Activated naive CD4-positive, alpha-beta T cell treated with Interleukin-2 at 50 U/mL for 16 hours (primary cell): Measurements from ENCODE around the gene IL4I1.

Experiments used
- DNase-seq: peaks from one replicate; pipeline ENCODE4 v3.0.0-alpha.2; 2020

The IL4I1 gene

GRCh38 chr19:49877879-49878743 lies 18.6 kb downstream of the IL4I1 start:
- peak; percentile 99 for DNase-seq

- DNase-seq, result peak; percentile 99
Observed at GRCh38 chr19:49877020-49877878, 19.4 kb downstream of the IL4I1 start, which contains the start of the genes AKT1S1 and TBC1D17. Gene AKT1S1, minus strand, starts transcription at chr19:49877355. Its CDS starts 4,060 bp downstream, at chr19:49873295. Gene TBC1D17, plus strand, starts transcription at chr19:49877702. Its CDS starts 22 bp downstream, at chr19:49877724.

- DNase-seq, result peak; percentile 98
Observed at GRCh38 chr19:49876422-49877019, 20.2 kb downstream of the IL4I1 start.

- DNase-seq, result peak; percentile 65
Observed at GRCh38 chr19:49875857-49876421, 20.7 kb downstream of the IL4I1 start.

- DNase-seq, result no peak
Observed at GRCh38 chr19:49875177-49875576, 21.5 kb downstream of the IL4I1 start.

- no peak for DNase-seq
Observed at GRCh38 chr19:49874503-49875157, 22.1 kb downstream of the IL4I1 start.

GRCh38 chr19:49873834-49874233 lies 22.9 kb downstream of the IL4I1 start:
- no peak for DNase-seq

GRCh38 chr19:49873129-49873521 lies 23.6 kb downstream of the IL4I1 start:
- no peak for DNase-seq

- no peak for DNase-seq
Observed at GRCh38 chr19:49872245-49873128, 24.2 kb downstream of the IL4I1 start.

- no peak for DNase-seq
Observed at GRCh38 chr19:49871349-49871985, 25.2 kb downstream of the IL4I1 start.

- DNase-seq, result no peak
Observed at GRCh38 chr19:49870309-49870901, 26.3 kb downstream of the IL4I1 start.

GRCh38 chr19:49869484-49870308 lies 27.0 kb downstream of the IL4I1 start:
- DNase-seq, result peak; percentile 91

- no peak for DNase-seq
Observed at GRCh38 chr19:49869009-49869483, 27.6 kb downstream of the IL4I1 start.

GRCh38 chr19:49866933-49867782 lies 29.5 kb downstream of the IL4I1 start, which contains the start of gene PNKP:
Gene PNKP, minus strand, starts transcription at chr19:49867576. Its CDS starts 372 bp downstream, at chr19:49867204.
- DNase-seq, result peak; percentile 87

GRCh38 chr19:49864890-49865289 lies 31.8 kb downstream of the IL4I1 start:
- no peak for DNase-seq

- no peak for DNase-seq
Observed at GRCh38 chr19:49863935-49864320, 32.8 kb downstream of the IL4I1 start.

- no peak for DNase-seq
Observed at GRCh38 chr19:49863254-49863934, 33.3 kb downstream of the IL4I1 start.
